Retinal pigment epithelial cell (primary cell): ENCODE measurements around the gene BRIP1.

Experiments used
- DNase-seq: peaks from one replicate; pipeline ENCODE4 v3.0.0-alpha.2; 2010; ENCODE audit warnings: low read depth
- H3K4me3 ChIP-seq: 2 replicates; pipeline ENCODE4 v1.5.1; 2011; ENCODE audit warnings: mild to moderate bottlenecking, low read length, control low read depth, moderate library complexity
- CTCF ChIP-seq: conservative IDR thresholded peaks from 2 replicates; pipeline ENCODE4 v1.5.1; 2011; ENCODE audit warnings: low read depth, low read length, control low read depth, inconsistent platforms

The BRIP1 gene

GRCh38 chr17:61875804-61876203 lies 12.5 kb upstream of the BRIP1 start:
- no peak for DNase-seq
- H3K4me3 ChIP-seq: no peak overlapping the region
- no peak for TF ChIP-seq CTCF

GRCh38 chr17:61875285-61875684 lies 12.0 kb upstream of the BRIP1 start:
- TF ChIP-seq CTCF: no peak
- no peak overlapping the region for H3K4me3 ChIP-seq
- no peak for DNase-seq

GRCh38 chr17:61874075-61874474 lies 10.7 kb upstream of the BRIP1 start:
- TF ChIP-seq CTCF: no peak
- no peak for DNase-seq
- H3K4me3 ChIP-seq: no peak overlapping the region

- DNase-seq: no peak
- TF ChIP-seq CTCF: no peak
- H3K4me3 ChIP-seq: no peak overlapping the region
Observed at GRCh38 chr17:61872099-61872498, 8.8 kb upstream of the BRIP1 start.

DNA sequence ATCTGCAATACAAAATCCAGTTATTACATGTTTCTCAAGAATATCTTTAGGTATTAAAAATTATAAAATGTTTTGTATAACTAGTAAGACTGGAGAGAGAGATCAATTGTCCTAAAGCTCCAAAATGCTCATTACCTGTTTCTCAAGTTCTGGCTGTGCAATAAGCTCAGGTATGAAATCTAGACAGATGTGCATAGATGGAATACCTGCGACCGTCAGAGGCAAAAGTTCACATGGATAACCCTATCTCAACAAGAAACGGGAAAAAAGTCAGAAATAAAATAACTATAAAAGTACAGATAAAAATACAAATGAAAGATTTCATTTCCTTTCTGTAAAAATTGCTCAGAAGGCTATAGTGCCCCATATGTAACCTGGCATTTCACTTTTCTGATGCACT lies 5.8 kb upstream of the BRIP1 start:
- no peak for TF ChIP-seq CTCF
- no peak for DNase-seq
- H3K4me3 ChIP-seq: no peak overlapping the region

GRCh38 chr17:61868074-61868473 lies 4.7 kb upstream of the BRIP1 start:
- DNase-seq: no peak
- TF ChIP-seq CTCF: no peak
- no peak overlapping the region for H3K4me3 ChIP-seq

DNA sequence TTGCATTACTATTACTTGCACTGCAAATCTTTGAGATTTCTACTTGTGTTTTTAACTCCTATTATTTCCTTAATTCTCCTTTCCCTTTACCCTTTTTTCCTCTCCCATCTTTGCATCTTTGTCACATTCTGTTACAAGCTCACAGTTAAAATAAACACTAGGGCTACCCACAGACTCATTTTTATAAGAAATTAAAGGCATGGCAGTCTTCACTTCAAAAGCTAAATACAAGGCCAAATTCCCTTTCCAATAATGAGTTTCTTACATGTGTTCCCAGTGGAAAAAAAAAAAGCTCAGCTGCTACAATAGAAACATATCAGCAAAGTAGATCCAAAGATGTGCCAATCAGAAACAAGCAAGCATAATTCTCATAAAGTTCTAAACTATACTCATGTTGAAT lies 3.7 kb upstream of the BRIP1 start:
- no peak for DNase-seq
- H3K4me3 ChIP-seq: no peak overlapping the region
- no peak for TF ChIP-seq CTCF
